HCT116 (cell line): ENCODE measurements around the gene ERC2. TPM values are rescaled to one million over a fixed set of nuclear protein-coding genes. Genes with fewer than 3 reads are reported as not detected.

Source experiments
- ATAC-seq: fragments of 200-7000 bp; cut with Tn5 transposase; 2 replicates; pipeline ENCODE4 v1.9.1; 2020; ENCODE audit warnings: mild to moderate bottlenecking, moderate library complexity
- BruUV-seq: library from RNA; stranded (reverse); fragments of 400-500 nt; replicated peaks from 2 replicates; lab custom pipeline; 2021; lab: Mats Ljungman, UMichigan
- CTCF ChIA-PET: fragments of 300-600 bp; sonication (Branson Sonifier 250); formaldehyde crosslinking; loops from one replicate; lab custom pipeline; 2021; ENCODE audit warnings: antibody characterized with exemption; lab: Charles Lee
- POLR2A ChIA-PET: fragments of 300-600, 350-600 bp; sonication (Branson Sonifier 250); formaldehyde crosslinking; loops from one replicate; lab custom pipeline; 2021; ENCODE audit warnings: antibody characterized with exemption; lab: Charles Lee
- RAD21 ChIA-PET, 2 experiments: fragments of 300-600 bp; sonication (Branson Sonifier 250); formaldehyde crosslinking; loops; one replicate each; lab custom pipeline; 2023; ENCODE audit warnings: low total read pairs in 2 of 2; ENCODE audit not compliant: uncharacterized antibody in 2 of 2, unreplicated experiment in 2 of 2, low non-redundant PET in 1 of 2; lab: Charles Lee
- DNase-seq: peaks from one replicate; pipeline ENCODE4 v3.0.0-alpha.2; 2010; ENCODE audit warnings: low read depth, low spot score
- H2AFZ ChIP-seq: fragments of 200-600 bp; shearing (Covaris generic), sonication (generic); 2 replicates; pipeline ENCODE4 v1.6.1; 2017; ENCODE audit warnings: low read depth, mixed run types, mixed read lengths, antibody characterized with exemption, low read length; ENCODE audit not compliant: poor library complexity, severe bottlenecking
- H3K27ac ChIP-seq: 2 replicates; pipeline ENCODE4 v1.5.1; 2012; ENCODE audit warnings: low read depth, low read length
- H3K27me3 ChIP-seq: fragments of 200-600 bp; sonication (generic); 2 replicates; pipeline ENCODE4 v1.6.1; 2016; ENCODE audit warnings: mixed run types, low read length, mixed read lengths; ENCODE audit not compliant: insufficient read depth
- H3K36me3 ChIP-seq, 2 experiments: fragments of 200-500 bp in 1 of 2; fragments of 200-600 bp in 1 of 2; sonication (Bioruptor generic) in 1 of 2; sonication (generic) in 1 of 2; 2 replicates each; pipeline versions ENCODE4 v1.5.1 to v1.6.1; 2014 to 2016; ENCODE audit warnings: low read length in 2 of 2, inconsistent platforms in 1 of 2, mixed read lengths in 1 of 2, mixed run types in 1 of 2; ENCODE audit not compliant: insufficient read depth in 2 of 2, control insufficient read depth in 1 of 2
- H3K4me1 ChIP-seq, 2 experiments: fragments of 200-600 bp in 1 of 2; sonication (generic) in 1 of 2; 2 replicates each; pipeline versions ENCODE4 v1.5.1 to v1.6.1; 2012 to 2017; ENCODE audit warnings: low read length in 2 of 2, inconsistent platforms in 1 of 2, mild to moderate bottlenecking in 1 of 2, mixed read lengths in 1 of 2, mixed run types in 1 of 2, moderate library complexity in 1 of 2; ENCODE audit not compliant: insufficient read depth in 2 of 2, control insufficient read depth in 1 of 2
- H3K4me2 ChIP-seq: fragments of 200-600 bp; sonication (generic); 2 replicates; pipeline ENCODE4 v1.6.1; 2017; ENCODE audit warnings: mixed run types, low read length, mixed read lengths
- H3K4me3 ChIP-seq, 2 experiments: fragments of 200-600 bp in 1 of 2; sonication (generic) in 1 of 2; replicated peaks in 1 of 2; 2 replicates each; pipeline ENCODE4 v1.5.1; 2011 to 2016; ENCODE audit warnings: low read length in 2 of 2, control low read depth in 1 of 2, low read depth in 1 of 2, mild to moderate bottlenecking in 1 of 2, mixed read lengths in 1 of 2, mixed run types in 1 of 2
- H3K79me2 ChIP-seq: fragments of 200-600 bp; sonication (generic); 2 replicates; pipeline ENCODE4 v1.6.1; 2017; ENCODE audit warnings: mild to moderate bottlenecking, mixed run types, low read length, moderate library complexity, mixed read lengths; ENCODE audit not compliant: insufficient read depth
- H3K9ac ChIP-seq: fragments of 200-600 bp; sonication (generic); 2 replicates; pipeline ENCODE4 v1.6.1; 2016; ENCODE audit warnings: low read length, mixed read lengths
- H3K9me2 ChIP-seq: fragments of 200-600 bp; sonication (generic), shearing (Covaris generic); 2 replicates; pipeline ENCODE4 v1.6.1; 2017; ENCODE audit warnings: mixed run types, mild to moderate bottlenecking, moderate library complexity; ENCODE audit not compliant: insufficient read depth
- H3K9me3 ChIP-seq, 2 experiments: fragments of 200-500 bp in 1 of 2; fragments of 200-600 bp in 1 of 2; sonication (Bioruptor generic) in 1 of 2; sonication (generic) in 1 of 2; 2 replicates each; pipeline ENCODE4 v1.6.1; 2014 to 2017; ENCODE audit warnings: low read length in 2 of 2, mixed read lengths in 2 of 2, inconsistent platforms in 1 of 2, low read depth in 1 of 2, mild to moderate bottlenecking in 1 of 2, mixed run types in 1 of 2, moderate library complexity in 1 of 2; ENCODE audit not compliant: control insufficient read depth in 1 of 2, insufficient read depth in 1 of 2
- H4K20me1 ChIP-seq: fragments of 200-600 bp; sonication (generic), shearing (Covaris generic); 2 replicates; pipeline ENCODE4 v1.6.1; 2017; ENCODE audit warnings: mixed run types, mild to moderate bottlenecking, moderate library complexity; ENCODE audit not compliant: insufficient read depth
- CEBPB ChIP-seq: IDR thresholded peaks from 2 replicates; pipeline ENCODE4 v1.6.1; 2012; ENCODE audit warnings: low read depth
- POLR2A ChIP-seq: IDR thresholded peaks from 2 replicates; pipeline ENCODE4 v1.7.0; 2011; ENCODE audit warnings: borderline replicate concordance; ENCODE audit not compliant: insufficient read depth, insufficient read length; ENCODE audit errors: extremely low read depth
- TCF7L2 ChIP-seq: IDR thresholded peaks from 2 replicates; pipeline ENCODE4 v1.7.0; 2011; ENCODE audit warnings: borderline replicate concordance, inconsistent platforms; ENCODE audit not compliant: insufficient read depth, insufficient read length; ENCODE audit errors: extremely low read depth
- ZFX ChIP-seq: fragments of 450-650 bp; IDR thresholded peaks from 2 replicates; pipeline ENCODE4 v1.6.1; 2017
- ZNF274 ChIP-seq: fragments of 200-500 bp; sonication (Bioruptor generic); IDR thresholded peaks from 2 replicates; pipeline ENCODE4 v1.6.1; 2014; ENCODE audit warnings: mild to moderate bottlenecking, low read depth, low read length, inconsistent platforms
- intact Hi-C: fragments of 100-400 bp; cut with micrococcal nuclease; formaldehyde crosslinking; loops from 2 replicates; pipeline ENCODE4 v1.10.0; 2022
- total RNA-seq: library from RNA; stranded (reverse); gene quantifications from one replicate; pipeline ENCODE4 v1.2.1, GENCODE V29; 2021; ENCODE audit not compliant: unreplicated experiment
- TF ChIP-seq, protein P1 (sequence below), 3 experiments: fragments of 200-600 bp in 1 of 3; sonication (generic) in 1 of 3; IDR thresholded peaks in 2 of 3; conservative IDR thresholded peaks in 1 of 3; 2 replicates each; pipeline ENCODE4 v1.5.1; 2012 to 2017; ENCODE audit warnings: low read depth in 2 of 3, low read length in 2 of 3, antibody characterized with exemption in 1 of 3, borderline replicate concordance in 1 of 3, control low read depth in 1 of 3, mild to moderate bottlenecking in 1 of 3, mixed read lengths in 1 of 3, mixed run types in 1 of 3, moderate library complexity in 1 of 3; ENCODE audit not compliant: insufficient read depth in 1 of 3
- TF ChIP-seq, protein P2 (sequence below): IDR thresholded peaks from 2 replicates; pipeline ENCODE4 v1.6.1; 2011; ENCODE audit warnings: mild to moderate bottlenecking, low read length, moderate library complexity; ENCODE audit not compliant: insufficient replicate concordance; ENCODE audit errors: extremely low read depth

The ERC2 gene
- total RNA-seq, 1 experiment from 2014 or later: not detected

DNA sequence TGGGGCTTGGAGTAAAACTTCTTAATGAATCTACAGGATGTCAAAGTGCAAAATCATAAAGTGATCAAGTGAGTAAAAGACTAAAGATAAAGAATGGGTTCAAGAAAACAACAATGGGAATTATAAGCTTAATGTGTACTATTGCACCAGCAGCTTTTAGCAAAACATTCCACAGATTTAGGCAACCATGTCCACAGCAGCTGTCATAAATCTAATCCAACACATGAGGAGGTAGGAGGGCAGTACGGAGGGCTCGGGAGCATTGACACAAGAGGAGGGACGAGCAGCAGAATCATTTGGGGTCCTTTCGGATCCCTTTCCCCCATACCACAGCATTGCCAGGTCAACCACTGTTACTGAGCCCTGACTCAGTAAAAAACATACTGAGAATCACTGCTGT is 516.9 kb downstream of the ERC2 start:
- CTCF ChIA-PET: no interaction called here
- H3K79me2 ChIP-seq: no peaks in the 10 kb centered on the region
- H2AFZ ChIP-seq: no peak overlapping the region
- no peak overlapping the region for H3K27ac ChIP-seq
- BruUV-seq: no TSS peak
- H3K4me2 ChIP-seq: no peak overlapping the region
- no peaks in the 10 kb centered on the region for H4K20me1 ChIP-seq
- intact Hi-C loops: no loop called here
- H3K27me3 ChIP-seq: no peaks in the 10 kb centered on the region
- no peaks in the 10 kb centered on the region for H3K36me3 ChIP-seq
- DNase-seq (no peak), ATAC-seq (no peak)
- no peak overlapping the region for H3K9ac ChIP-seq
- H3K9me2 ChIP-seq: no peaks in the 10 kb centered on the region
- H3K9me3 ChIP-seq: no peaks in the 10 kb centered on the region; a peak in 1 of 4 replicates
- no peaks in the 10 kb centered on the region for H3K4me1 ChIP-seq
- no peak for TF ChIP-seq ZFX
- no peak for TF ChIP-seq POLR2A
- no peak for TF ChIP-seq ZNF274
- no peak for TF ChIP-seq CEBPB
- TF ChIP-seq, protein P1, sequence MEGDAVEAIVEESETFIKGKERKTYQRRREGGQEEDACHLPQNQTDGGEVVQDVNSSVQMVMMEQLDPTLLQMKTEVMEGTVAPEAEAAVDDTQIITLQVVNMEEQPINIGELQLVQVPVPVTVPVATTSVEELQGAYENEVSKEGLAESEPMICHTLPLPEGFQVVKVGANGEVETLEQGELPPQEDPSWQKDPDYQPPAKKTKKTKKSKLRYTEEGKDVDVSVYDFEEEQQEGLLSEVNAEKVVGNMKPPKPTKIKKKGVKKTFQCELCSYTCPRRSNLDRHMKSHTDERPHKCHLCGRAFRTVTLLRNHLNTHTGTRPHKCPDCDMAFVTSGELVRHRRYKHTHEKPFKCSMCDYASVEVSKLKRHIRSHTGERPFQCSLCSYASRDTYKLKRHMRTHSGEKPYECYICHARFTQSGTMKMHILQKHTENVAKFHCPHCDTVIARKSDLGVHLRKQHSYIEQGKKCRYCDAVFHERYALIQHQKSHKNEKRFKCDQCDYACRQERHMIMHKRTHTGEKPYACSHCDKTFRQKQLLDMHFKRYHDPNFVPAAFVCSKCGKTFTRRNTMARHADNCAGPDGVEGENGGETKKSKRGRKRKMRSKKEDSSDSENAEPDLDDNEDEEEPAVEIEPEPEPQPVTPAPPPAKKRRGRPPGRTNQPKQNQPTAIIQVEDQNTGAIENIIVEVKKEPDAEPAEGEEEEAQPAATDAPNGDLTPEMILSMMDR (IDR thresholded peaks at IDR 0.05 in 2 of 3, conservative IDR thresholded peaks at IDR 0.05 in 1 of 3; ENCODE audit: borderline replicate concordance in 1 of 3, insufficient read depth in 1 of 3, low read depth in 2 of 3, low read length in 2 of 3): no peak
- no peak for TF ChIP-seq TCF7L2
- TF ChIP-seq, protein P2, sequence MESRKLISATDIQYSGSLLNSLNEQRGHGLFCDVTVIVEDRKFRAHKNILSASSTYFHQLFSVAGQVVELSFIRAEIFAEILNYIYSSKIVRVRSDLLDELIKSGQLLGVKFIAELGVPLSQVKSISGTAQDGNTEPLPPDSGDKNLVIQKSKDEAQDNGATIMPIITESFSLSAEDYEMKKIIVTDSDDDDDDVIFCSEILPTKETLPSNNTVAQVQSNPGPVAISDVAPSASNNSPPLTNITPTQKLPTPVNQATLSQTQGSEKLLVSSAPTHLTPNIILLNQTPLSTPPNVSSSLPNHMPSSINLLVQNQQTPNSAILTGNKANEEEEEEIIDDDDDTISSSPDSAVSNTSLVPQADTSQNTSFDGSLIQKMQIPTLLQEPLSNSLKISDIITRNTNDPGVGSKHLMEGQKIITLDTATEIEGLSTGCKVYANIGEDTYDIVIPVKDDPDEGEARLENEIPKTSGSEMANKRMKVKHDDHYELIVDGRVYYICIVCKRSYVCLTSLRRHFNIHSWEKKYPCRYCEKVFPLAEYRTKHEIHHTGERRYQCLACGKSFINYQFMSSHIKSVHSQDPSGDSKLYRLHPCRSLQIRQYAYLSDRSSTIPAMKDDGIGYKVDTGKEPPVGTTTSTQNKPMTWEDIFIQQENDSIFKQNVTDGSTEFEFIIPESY: no peak
- POLR2A ChIA-PET: no interaction called here
- RAD21 ChIA-PET: no interaction called here
- H3K4me3 ChIP-seq: no peak overlapping the region
